ENCODE results near the gene LEP. TPM values are rescaled to one million over a fixed set of nuclear protein-coding genes. Genes with fewer than 3 reads are reported as not detected.

Gene LEP
- total RNA-seq, 1 donor from 2014 or later = not detected

- Mint-ChIP-seq H3K4me3 (ENCODE audit: low read depth) (no peak overlapping the region), H3K27me3 (peaks cover 23% of the 10 kb centered on the region), H3K27ac (no peak overlapping the region), H3K9me3 (ENCODE audit: low read depth) (no peaks in the 10 kb centered on the region), H3K36me3 (ENCODE audit: insufficient read depth) (no peaks in the 10 kb centered on the region), H3K4me1 (ENCODE audit: low read depth) (peaks cover 4% of the 10 kb centered on the region)
- no peak for TF ChIP-seq CTCF (IDR thresholded peaks at IDR 0.05; ENCODE audit: unreplicated experiment)
- no peak for DNase-seq (ENCODE audit: low spot score, unreplicated experiment)
These were observed 10.1 kb upstream of the LEP start for GRCh38 chr7:128231021-128231420.

- DNase-seq (ENCODE audit: low spot score, unreplicated experiment) = no peak
- no peak for TF ChIP-seq CTCF (IDR thresholded peaks at IDR 0.05; ENCODE audit: unreplicated experiment)
- Mint-ChIP-seq H3K27me3 (peaks cover 28% of the 10 kb centered on the region), H3K9me3 (ENCODE audit: low read depth) (no peaks in the 10 kb centered on the region), H3K36me3 (ENCODE audit: insufficient read depth) (no peaks in the 10 kb centered on the region), H3K27ac (no peak overlapping the region), H3K4me3 (ENCODE audit: low read depth) (no peak overlapping the region), H3K4me1 (ENCODE audit: low read depth) (peaks cover 4% of the 10 kb centered on the region)
These were observed 9.4 kb upstream of the LEP start for GRCh38 chr7:128231677-128232076.

GRCh38 chr7:128233471-128233870 lies 7.6 kb upstream of the LEP start:
- TF ChIP-seq CTCF (IDR thresholded peaks at IDR 0.05; ENCODE audit: unreplicated experiment) = no peak
- Mint-ChIP-seq H3K36me3 (ENCODE audit: insufficient read depth) (no peaks in the 10 kb centered on the region), H3K4me3 (ENCODE audit: low read depth) (no peak overlapping the region), H3K4me1 (ENCODE audit: low read depth) (peaks cover 4% of the 10 kb centered on the region), H3K27me3 (peaks cover 28% of the 10 kb centered on the region), H3K27ac (no peak overlapping the region), H3K9me3 (ENCODE audit: low read depth) (peaks cover 6% of the 10 kb centered on the region)
- no peak for DNase-seq (ENCODE audit: low spot score, unreplicated experiment)

GRCh38 chr7:128234476-128235026 lies 6.5 kb upstream of the LEP start:
- Mint-ChIP-seq H3K9me3 (ENCODE audit: low read depth) (peaks cover 13% of the 10 kb centered on the region), H3K36me3 (ENCODE audit: insufficient read depth) (peaks cover 1% of the 10 kb centered on the region), H3K4me3 (ENCODE audit: low read depth) (no peak overlapping the region), H3K27ac (no peak overlapping the region), H3K4me1 (ENCODE audit: low read depth) (peaks cover 4% of the 10 kb centered on the region), H3K27me3 (peaks cover 28% of the 10 kb centered on the region)
- DNase-seq (ENCODE audit: low spot score, unreplicated experiment) = no peak
- no peak for TF ChIP-seq CTCF (IDR thresholded peaks at IDR 0.05; ENCODE audit: unreplicated experiment)

- H3K27me3 Mint-ChIP-seq = peaks cover 25% of the 10 kb centered on the region
- peaks cover 1% of the 10 kb centered on the region for H3K36me3 Mint-ChIP-seq (ENCODE audit: insufficient read depth)
- TF ChIP-seq CTCF (IDR thresholded peaks at IDR 0.05; ENCODE audit: unreplicated experiment) = no peak
- no peak overlapping the region for H3K27ac Mint-ChIP-seq
- DNase-seq (ENCODE audit: low spot score, unreplicated experiment) = no peak
- H3K9me3 Mint-ChIP-seq (ENCODE audit: low read depth) = peaks cover 14% of the 10 kb centered on the region
- H3K4me3 Mint-ChIP-seq (ENCODE audit: low read depth) = no peak overlapping the region
- no peaks in the 10 kb centered on the region for H3K4me1 Mint-ChIP-seq (ENCODE audit: low read depth)
These were observed 5.6 kb upstream of the LEP start for GRCh38 chr7:128235471-128235870.
